IMR-90 (cell line): ENCODE measurements around the gene BLMH.

Source experiments
- CEBPB ChIP-seq: IDR thresholded peaks from 2 replicates; pipeline ENCODE4 v1.6.1; 2012; ENCODE audit warnings: low read depth, low read length, improper control_type of control experiment
- ELK1 ChIP-seq: fragments of 150-350 bp; IDR thresholded peaks from 2 replicates; pipeline ENCODE4 v1.6.1; 2016; ENCODE audit warnings: low read depth, mild to moderate bottlenecking, low read length, moderate library complexity, borderline replicate concordance
- MAZ ChIP-seq: IDR thresholded peaks from 2 replicates; pipeline ENCODE4 v1.6.1; 2012; ENCODE audit warnings: low read depth, mild to moderate bottlenecking, low read length, improper control_type of control experiment, moderate library complexity, borderline replicate concordance
- MXI1 ChIP-seq: IDR thresholded peaks from 2 replicates; pipeline ENCODE4 v1.6.1; 2012; ENCODE audit warnings: low read depth, mild to moderate bottlenecking, low read length, moderate library complexity, borderline replicate concordance
- NFE2L2 ChIP-seq: fragments of 150-350 bp; IDR thresholded peaks from 2 replicates; pipeline ENCODE4 v1.6.1; 2016; ENCODE audit warnings: low read depth, mild to moderate bottlenecking, low read length
- POLR2A ChIP-seq: IDR thresholded peaks from 2 replicates; pipeline ENCODE4 v1.6.1; 2012; ENCODE audit warnings: mild to moderate bottlenecking, low read depth, low read length
- RAD21 ChIP-seq: IDR thresholded peaks from 2 replicates; pipeline ENCODE4 v1.6.1; 2012; ENCODE audit warnings: low read length, improper control_type of control experiment
- RCOR1 ChIP-seq: IDR thresholded peaks from 2 replicates; pipeline ENCODE4 v1.6.1; 2012; ENCODE audit warnings: mild to moderate bottlenecking, low read length, improper control_type of control experiment; ENCODE audit not compliant: insufficient replicate concordance
- RFX5 ChIP-seq: IDR thresholded peaks from 2 replicates; pipeline ENCODE4 v1.8.0; 2012; ENCODE audit warnings: low read depth, mild to moderate bottlenecking, low read length, moderate library complexity
- SMC3 ChIP-seq: fragments of 150-350 bp; IDR thresholded peaks from 2 replicates; pipeline ENCODE4 v1.6.1; 2016; ENCODE audit warnings: low read depth, mild to moderate bottlenecking, antibody characterized with exemption, low read length, moderate library complexity
- TF ChIP-seq, protein P1 (sequence below): conservative IDR thresholded peaks from 2 replicates; pipeline ENCODE4 v1.5.1; 2012; ENCODE audit warnings: mild to moderate bottlenecking, low read depth, low read length, improper control_type of control experiment
- TF ChIP-seq, protein P2 (sequence below): fragments of 150-350 bp; IDR thresholded peaks from 2 replicates; pipeline ENCODE4 v1.6.1; 2017; ENCODE audit warnings: mild to moderate bottlenecking, antibody characterized with exemption, low read length, low read depth

- TF ChIP-seq RCOR1 (no peak), POLR2A (no peak), MXI1 (no peak), CEBPB (no peak), ELK1 (no peak), MAZ (no peak), RAD21 (no peak), SMC3 (no peak), RFX5 (no peak), NFE2L2 (no peak)
- TF ChIP-seq, protein P1, sequence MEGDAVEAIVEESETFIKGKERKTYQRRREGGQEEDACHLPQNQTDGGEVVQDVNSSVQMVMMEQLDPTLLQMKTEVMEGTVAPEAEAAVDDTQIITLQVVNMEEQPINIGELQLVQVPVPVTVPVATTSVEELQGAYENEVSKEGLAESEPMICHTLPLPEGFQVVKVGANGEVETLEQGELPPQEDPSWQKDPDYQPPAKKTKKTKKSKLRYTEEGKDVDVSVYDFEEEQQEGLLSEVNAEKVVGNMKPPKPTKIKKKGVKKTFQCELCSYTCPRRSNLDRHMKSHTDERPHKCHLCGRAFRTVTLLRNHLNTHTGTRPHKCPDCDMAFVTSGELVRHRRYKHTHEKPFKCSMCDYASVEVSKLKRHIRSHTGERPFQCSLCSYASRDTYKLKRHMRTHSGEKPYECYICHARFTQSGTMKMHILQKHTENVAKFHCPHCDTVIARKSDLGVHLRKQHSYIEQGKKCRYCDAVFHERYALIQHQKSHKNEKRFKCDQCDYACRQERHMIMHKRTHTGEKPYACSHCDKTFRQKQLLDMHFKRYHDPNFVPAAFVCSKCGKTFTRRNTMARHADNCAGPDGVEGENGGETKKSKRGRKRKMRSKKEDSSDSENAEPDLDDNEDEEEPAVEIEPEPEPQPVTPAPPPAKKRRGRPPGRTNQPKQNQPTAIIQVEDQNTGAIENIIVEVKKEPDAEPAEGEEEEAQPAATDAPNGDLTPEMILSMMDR = no peak
- TF ChIP-seq, protein P2, sequence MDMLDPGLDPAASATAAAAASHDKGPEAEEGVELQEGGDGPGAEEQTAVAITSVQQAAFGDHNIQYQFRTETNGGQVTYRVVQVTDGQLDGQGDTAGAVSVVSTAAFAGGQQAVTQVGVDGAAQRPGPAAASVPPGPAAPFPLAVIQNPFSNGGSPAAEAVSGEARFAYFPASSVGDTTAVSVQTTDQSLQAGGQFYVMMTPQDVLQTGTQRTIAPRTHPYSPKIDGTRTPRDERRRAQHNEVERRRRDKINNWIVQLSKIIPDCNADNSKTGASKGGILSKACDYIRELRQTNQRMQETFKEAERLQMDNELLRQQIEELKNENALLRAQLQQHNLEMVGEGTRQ = no peak
Measured at GRCh38 chr17:30243568-30243967, 48.2 kb downstream of the BLMH start.
